ENCODE results near the gene SLC25A42. TPM values are rescaled to one million over a fixed set of nuclear protein-coding genes. Genes with fewer than 3 reads are reported as not detected.

Gene SLC25A42
- total RNA-seq, 1 donor from 2014 or later, result 7.5 TPM

DNA sequence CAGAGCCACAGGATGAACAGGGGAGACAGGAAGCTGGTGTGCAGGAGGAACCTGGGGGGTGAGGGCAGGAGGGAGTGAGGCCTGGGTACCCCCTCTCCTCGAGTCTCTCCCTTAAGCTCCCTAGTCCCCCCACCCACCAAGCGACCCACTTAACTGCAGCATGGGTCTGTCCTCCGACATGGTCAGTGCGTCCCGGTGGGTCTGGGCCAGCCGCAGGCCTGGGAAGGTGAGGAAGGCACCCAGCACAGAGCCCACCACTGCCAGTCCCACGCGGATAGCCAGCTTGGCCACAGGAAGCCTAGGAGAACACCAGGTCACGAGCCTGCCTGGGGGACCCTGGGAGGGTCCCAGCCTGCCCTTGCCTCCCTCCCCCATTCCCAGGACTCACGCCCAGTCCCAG, 57.6 kb downstream of the SLC25A42 start:
- Mint-ChIP-seq H3K27ac (ENCODE audit: unreplicated experiment) (no peak overlapping the region), H3K36me3 (ENCODE audit: low read depth, unreplicated experiment) (peaks cover 13% of the 10 kb centered on the region), H3K9me3 (ENCODE audit: unreplicated experiment) (no peaks in the 10 kb centered on the region), H3K4me1 (ENCODE audit: unreplicated experiment) (no peaks in the 10 kb centered on the region), H3K27me3 (ENCODE audit: unreplicated experiment) (peaks cover 2% of the 10 kb centered on the region), H3K4me3 (ENCODE audit: unreplicated experiment) (no peak overlapping the region)
- DNase-seq (ENCODE audit: low spot score), result no peak
- TF ChIP-seq, protein P1, sequence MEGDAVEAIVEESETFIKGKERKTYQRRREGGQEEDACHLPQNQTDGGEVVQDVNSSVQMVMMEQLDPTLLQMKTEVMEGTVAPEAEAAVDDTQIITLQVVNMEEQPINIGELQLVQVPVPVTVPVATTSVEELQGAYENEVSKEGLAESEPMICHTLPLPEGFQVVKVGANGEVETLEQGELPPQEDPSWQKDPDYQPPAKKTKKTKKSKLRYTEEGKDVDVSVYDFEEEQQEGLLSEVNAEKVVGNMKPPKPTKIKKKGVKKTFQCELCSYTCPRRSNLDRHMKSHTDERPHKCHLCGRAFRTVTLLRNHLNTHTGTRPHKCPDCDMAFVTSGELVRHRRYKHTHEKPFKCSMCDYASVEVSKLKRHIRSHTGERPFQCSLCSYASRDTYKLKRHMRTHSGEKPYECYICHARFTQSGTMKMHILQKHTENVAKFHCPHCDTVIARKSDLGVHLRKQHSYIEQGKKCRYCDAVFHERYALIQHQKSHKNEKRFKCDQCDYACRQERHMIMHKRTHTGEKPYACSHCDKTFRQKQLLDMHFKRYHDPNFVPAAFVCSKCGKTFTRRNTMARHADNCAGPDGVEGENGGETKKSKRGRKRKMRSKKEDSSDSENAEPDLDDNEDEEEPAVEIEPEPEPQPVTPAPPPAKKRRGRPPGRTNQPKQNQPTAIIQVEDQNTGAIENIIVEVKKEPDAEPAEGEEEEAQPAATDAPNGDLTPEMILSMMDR (IDR thresholded peaks at IDR 0.05; ENCODE audit: unreplicated experiment), result no peak

DNA sequence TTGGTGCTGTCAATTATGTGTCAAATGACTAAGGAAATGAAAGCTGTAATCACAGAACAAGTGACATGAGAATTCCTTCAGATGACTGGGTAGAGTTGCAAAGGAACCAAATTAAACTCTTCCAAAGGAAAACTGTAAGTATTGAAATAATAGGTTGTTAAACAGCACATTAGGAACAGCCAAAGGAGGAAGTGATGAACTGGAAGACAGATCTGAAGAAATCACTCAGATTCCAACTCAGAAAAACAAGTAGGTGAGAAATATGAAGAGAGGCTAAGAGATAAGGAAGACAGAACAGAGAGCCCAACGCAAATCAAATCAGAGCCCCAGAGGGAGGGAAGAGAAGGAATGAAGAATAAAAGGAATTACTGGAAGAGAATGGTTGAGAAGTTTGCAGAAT, 59.1 kb downstream of the SLC25A42 start:
- no peak overlapping the region for H3K4me3 Mint-ChIP-seq (ENCODE audit: unreplicated experiment)
- TF ChIP-seq, protein P1 (IDR thresholded peaks at IDR 0.05; ENCODE audit: unreplicated experiment), result no peak
- peaks cover 15% of the 10 kb centered on the region for H3K36me3 Mint-ChIP-seq (ENCODE audit: low read depth, unreplicated experiment)
- no peaks in the 10 kb centered on the region for H3K4me1 Mint-ChIP-seq (ENCODE audit: unreplicated experiment)
- H3K27ac Mint-ChIP-seq (ENCODE audit: unreplicated experiment), result no peak overlapping the region
- DNase-seq (ENCODE audit: low spot score), result no peak
- peaks cover 2% of the 10 kb centered on the region for H3K27me3 Mint-ChIP-seq (ENCODE audit: unreplicated experiment)
- no peaks in the 10 kb centered on the region for H3K9me3 Mint-ChIP-seq (ENCODE audit: unreplicated experiment)

DNA sequence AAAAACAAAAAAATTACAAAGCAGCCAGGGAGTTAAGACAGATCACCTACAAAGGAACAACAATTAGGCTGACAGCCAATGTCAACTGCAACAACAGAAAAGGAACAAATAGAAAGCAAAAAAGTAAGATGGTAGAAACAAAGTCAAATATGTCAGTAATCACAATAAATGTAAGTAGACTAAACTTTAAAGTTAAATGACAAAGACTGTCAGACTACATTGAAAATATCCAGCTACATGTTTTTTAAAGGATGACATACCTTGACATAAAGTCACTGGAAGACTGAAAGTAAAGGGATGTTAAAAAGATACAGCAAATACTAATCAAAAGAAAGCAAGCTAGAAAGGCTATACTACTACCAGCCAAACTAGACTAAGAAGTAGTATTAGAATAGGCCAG, 59.6 kb downstream of the SLC25A42 start:
- Mint-ChIP-seq H3K9me3 (ENCODE audit: unreplicated experiment) (no peaks in the 10 kb centered on the region), H3K27me3 (ENCODE audit: unreplicated experiment) (peaks cover 2% of the 10 kb centered on the region), H3K27ac (ENCODE audit: unreplicated experiment) (no peak overlapping the region), H3K4me3 (ENCODE audit: unreplicated experiment) (no peak overlapping the region), H3K4me1 (ENCODE audit: unreplicated experiment) (no peaks in the 10 kb centered on the region), H3K36me3 (ENCODE audit: low read depth, unreplicated experiment) (peaks cover 17% of the 10 kb centered on the region)
- DNase-seq (ENCODE audit: low spot score), result no peak
- TF ChIP-seq, protein P1 (IDR thresholded peaks at IDR 0.05; ENCODE audit: unreplicated experiment), result no peak

DNA sequence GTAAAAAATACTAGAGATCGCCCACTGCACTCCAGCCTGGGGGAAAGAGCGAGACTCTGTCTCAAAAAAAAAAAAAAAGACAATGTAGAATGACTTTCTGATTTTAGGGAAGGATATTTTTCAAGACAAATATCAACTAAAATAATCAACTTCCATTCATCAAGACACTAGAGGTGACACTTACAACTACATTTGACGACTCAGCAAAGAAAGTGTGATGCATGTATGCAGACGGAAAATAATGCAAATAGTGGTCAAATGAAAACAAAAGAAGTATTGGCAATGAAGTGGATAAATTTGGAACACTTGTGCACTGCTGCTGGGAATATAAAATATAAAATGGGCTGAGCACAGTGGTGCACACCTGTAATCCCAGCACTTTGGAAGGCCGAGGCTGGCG, 62.3 kb downstream of the SLC25A42 start:
- Mint-ChIP-seq H3K27me3 (ENCODE audit: unreplicated experiment) (no peaks in the 10 kb centered on the region), H3K4me1 (ENCODE audit: unreplicated experiment) (no peaks in the 10 kb centered on the region), H3K27ac (ENCODE audit: unreplicated experiment) (no peak overlapping the region), H3K9me3 (ENCODE audit: unreplicated experiment) (no peaks in the 10 kb centered on the region), H3K4me3 (ENCODE audit: unreplicated experiment) (no peak overlapping the region), H3K36me3 (ENCODE audit: low read depth, unreplicated experiment) (peaks cover 23% of the 10 kb centered on the region)
- no peak for DNase-seq (ENCODE audit: low spot score)
- TF ChIP-seq, protein P1 (IDR thresholded peaks at IDR 0.05; ENCODE audit: unreplicated experiment), result no peak

DNA sequence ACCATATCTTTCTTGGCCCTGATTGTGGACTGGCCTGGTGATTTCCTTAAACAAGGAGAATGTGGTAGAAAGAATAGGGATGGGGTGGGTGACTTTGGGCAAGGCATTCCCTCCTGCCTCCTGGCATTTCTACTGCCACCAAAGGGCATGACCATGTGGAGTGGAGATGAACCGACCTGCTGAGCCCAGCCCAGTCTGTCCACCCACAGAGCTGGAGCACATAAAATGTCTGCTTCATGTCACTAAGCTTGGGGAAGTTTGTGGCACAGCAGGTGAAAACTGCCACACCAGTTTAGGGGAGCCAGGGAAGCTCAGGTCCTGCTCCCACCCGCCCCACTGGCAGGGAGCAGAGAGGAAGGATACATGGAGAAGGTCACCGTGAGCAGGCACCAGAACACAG, 68.2 kb downstream of the SLC25A42 start:
- Mint-ChIP-seq H3K36me3 (ENCODE audit: low read depth, unreplicated experiment) (peaks cover 19% of the 10 kb centered on the region), H3K9me3 (ENCODE audit: unreplicated experiment) (no peaks in the 10 kb centered on the region), H3K27me3 (ENCODE audit: unreplicated experiment) (peaks cover 9% of the 10 kb centered on the region), H3K27ac (ENCODE audit: unreplicated experiment) (no peak overlapping the region), H3K4me1 (ENCODE audit: unreplicated experiment) (no peaks in the 10 kb centered on the region), H3K4me3 (ENCODE audit: unreplicated experiment) (peak overlapping the region; percentile 65)
- TF ChIP-seq, protein P1 (IDR thresholded peaks at IDR 0.05; ENCODE audit: unreplicated experiment), result no peak
- DNase-seq (ENCODE audit: low spot score), result no peak

Data from endothelial cell (in vitro differentiated cells).